DMS53 (cell line): ENCODE results near the gene LRRC74B.

ENCODE experiments used
- DNase-seq: peaks from one replicate; lab custom pipeline; 2025; lab: John Stamatoyannopoulos, UW

LRRC74B gene

DNA sequence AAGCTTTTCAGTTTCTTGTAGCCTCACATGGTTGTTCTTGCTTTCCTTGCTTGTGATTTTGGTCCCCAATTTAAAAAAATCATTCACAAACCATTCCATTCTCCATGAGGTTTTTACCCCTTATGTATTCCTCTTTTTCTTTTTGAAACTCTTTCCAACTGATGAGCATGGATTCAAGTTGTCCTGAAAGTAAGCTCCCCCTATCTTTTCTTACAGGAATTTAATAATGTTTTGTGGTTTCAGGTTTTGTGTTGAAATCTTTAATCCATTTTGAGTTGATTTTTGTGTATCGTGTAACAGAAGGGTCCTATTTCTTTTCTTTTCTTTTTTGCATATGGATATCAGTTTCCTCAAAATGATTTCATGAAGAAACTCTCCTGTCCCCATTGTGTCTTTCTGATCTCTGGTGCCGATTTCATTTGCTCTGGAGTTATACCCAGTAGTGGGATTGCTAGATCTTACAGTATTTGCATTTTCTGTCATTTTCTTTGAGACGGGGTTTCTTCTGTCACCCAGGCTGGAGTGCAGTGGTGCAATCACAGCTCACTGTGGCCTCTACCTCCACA, 58.5 kb downstream of the LRRC74B start:
- no peak for DNase-seq

DNA sequence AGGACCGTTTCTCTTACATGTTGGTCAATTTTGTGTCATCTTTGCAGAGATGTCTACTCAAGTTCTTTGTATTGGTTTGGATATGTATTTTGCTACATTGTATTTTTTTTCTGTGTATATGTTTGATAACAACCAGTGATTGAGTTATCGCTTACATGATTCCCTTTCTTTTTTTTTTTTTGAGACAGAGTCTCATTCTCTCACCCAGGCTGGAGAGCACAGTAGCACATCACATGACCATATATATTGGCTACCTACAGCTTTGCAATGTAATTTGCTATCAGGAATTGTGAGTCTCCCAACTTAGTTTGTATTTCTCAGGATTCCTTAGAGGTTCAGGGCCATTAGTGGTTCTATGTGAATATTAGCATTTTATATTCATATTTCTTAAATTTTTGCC, 59.5 kb downstream of the LRRC74B start:
- DNase-seq, result no peak

DNA sequence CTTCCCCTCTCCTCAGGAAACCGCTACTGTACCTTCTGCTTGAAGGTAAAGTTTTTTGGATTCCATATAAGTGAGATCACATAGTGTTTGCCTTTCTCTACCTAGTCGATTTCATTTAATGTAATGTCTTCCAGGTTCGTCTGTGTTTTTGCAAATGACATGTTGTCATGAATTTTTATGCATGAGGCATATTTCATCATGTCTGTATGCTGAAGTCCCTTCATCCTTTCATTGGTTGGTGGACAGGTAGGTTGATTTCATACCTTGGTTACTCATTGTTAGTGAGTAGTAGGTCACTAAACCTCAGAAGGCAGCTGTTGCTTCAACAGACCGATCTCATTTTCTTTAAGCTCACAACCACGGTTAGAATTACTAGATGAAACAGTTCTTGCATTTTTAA, 60.3 kb downstream of the LRRC74B start:
- DNase-seq, result no peak

DNA sequence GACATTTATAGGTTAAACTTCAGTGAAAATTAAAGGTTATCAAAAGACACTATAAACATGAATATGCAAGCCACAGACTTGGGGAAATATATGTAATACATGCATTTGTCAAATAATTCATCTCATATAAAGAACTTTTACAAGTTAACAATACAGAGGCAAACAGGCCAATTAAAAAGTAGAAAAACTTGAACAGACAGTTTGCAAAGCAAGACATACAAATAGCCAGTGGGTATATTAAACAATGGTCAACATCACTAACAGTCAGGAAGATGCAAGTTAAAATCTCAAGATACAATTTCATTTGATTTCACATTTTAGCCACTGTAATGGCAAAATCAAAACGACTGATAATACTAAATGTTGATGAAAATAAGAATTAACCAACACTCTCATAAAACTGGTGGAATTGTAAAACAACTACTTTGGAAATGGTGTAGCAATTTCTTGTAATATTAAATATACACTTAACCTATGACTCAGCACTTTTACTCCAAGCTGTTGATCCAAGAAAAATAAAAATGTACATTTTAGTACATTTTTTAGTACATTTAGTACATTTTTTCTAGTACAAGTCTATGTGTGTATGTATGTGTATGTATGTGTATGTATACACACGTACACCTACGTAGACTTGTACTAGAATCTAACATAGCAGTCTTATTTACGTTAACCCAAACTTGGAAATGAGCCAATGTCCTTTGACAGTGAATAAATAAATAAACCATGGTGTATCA, 62.8 kb downstream of the LRRC74B start:
- DNase-seq, result peak; percentile 12
